Right cardiac atrium (tissue), 5 donors: ENCODE results near the gene UBE3B. TPM values are rescaled to one million over a fixed set of nuclear protein-coding genes. Genes with fewer than 3 reads are reported as not detected.

Source experiments
- ATAC-seq, 2 donors: fragments of 200-7000 bp; cut with Tn5 transposase; one replicate each; pipeline versions ENCODE4 v1.8.0 to v1.9.1; 2020; ENCODE audit warnings: moderate library complexity in 2 of 2, mild to moderate bottlenecking in 1 of 2
- DNase-seq, 3 donors: peaks; one replicate each; pipeline ENCODE4 v3.0.0-alpha.2; 2020
- H3K27ac ChIP-seq: one replicate; pipeline ENCODE4 v1.5.1; 2013; ENCODE audit warnings: mild to moderate bottlenecking, low read length, control low read depth, moderate library complexity
- H3K27me3 ChIP-seq: one replicate; pipeline ENCODE4 v1.6.1; 2013; ENCODE audit not compliant: control insufficient read depth, insufficient read depth
- H3K4me1 ChIP-seq: one replicate; pipeline ENCODE4 v1.6.1; 2013; ENCODE audit warnings: low read length; ENCODE audit not compliant: control insufficient read depth, insufficient read depth
- H3K4me3 ChIP-seq: one replicate; pipeline ENCODE4 v1.5.1; 2013; ENCODE audit warnings: low read length, control low read depth
- H3K9me3 ChIP-seq: one replicate; pipeline ENCODE4 v1.6.1; 2013; ENCODE audit warnings: low read length; ENCODE audit not compliant: control insufficient read depth
- WGBS: extraction: QIAGEN DNeasy Blood & Tissue Kit; methylation state at CpG from one replicate; pipeline ENCODE4 v1.1.7; 2013; 5-methylcytosine and 5-hydroxymethylcytosine counted together
- intact Hi-C, 4 donors: fragments of 100-400 bp; cut with DNase I; formaldehyde crosslinking; loops; one replicate each; pipeline versions ENCODE4 v1.11.0 to v1.14.0; 2022 to 2023
- polyA plus RNA-seq: library from polyadenylated mRNA; stranded (reverse); fragments of 200-250 nt; gene quantifications from one replicate; pipeline ENCODE4 v1.2.3, GENCODE V29; 2013
- total RNA-seq, 4 donors: library from RNA; stranded (reverse); fragmentation: NEBNext Ultra II Directional; extraction: Animal tissue kit (Norgen Biotek cat#: 25700); gene quantifications; one replicate each; pipeline ENCODE4 v1.2.1, GENCODE V29; 2021
- donor health status: healthy with polysubstance abuse.
- donor health status: DM: no; HTN: yes; CAD: no.
- donor health status: DM: no; HTN: no; CAD: no.
- donor health status: DM: no; HTN: yes; CAD: no; lungs with severe emphysema.
- donor health status: DM: yes; HTN: yes; CAD: no.

Gene UBE3B
- total and polyA plus RNA-seq, 5 donors, result 22.6 to 53.2 (median 46.7) TPM

- WGBS, result 92% methylated on average over 8 of the region's 8 CpGs
- ATAC-seq, result no peak
- peaks cover 4% of the 10 kb centered on the region for H3K4me1 ChIP-seq
Measured at GRCh38 chr12:109448707-109449390, 28.6 kb upstream of the UBE3B start.

DNA sequence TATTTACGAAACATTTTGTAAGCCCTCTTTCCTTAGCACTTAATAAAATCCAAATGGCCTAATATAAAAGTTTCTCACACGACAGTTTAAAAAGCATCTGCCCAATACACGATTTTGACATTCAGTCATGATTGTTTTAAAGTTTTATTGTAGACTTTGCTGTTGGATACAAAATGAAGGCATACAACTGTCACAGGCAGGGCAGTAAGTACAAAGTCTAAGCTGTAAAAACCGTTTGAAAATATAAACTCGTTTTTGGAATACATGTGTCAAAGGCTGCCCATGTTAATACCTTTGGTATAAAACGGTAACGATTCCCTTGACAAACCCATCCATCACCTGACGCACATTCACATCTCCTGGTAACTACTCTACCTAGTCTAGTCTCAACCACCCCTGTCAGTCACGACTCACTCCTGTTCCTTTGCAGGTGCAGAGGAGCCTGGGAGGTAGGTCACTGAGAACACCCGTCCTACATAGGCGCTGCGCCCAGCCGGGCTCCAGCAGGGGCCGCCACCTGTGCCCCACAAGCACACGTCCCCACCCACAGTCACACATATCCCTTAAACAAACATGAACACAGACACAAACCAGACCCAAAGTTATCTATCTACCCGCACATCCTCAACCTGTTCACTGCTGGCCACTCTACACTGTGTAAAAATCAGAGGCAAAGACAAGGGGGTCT lies 27.4 kb upstream of the UBE3B start:
- Histone ChIP-seq H3K9me3 (no peaks in the 10 kb centered on the region), H3K27ac (no peak overlapping the region), H3K4me1 (peaks cover 4% of the 10 kb centered on the region), H3K27me3 (no peaks in the 10 kb centered on the region), H3K4me3 (no peak overlapping the region)
- intact Hi-C loops, result no loop called here
- DNase-seq (no peak), ATAC-seq (no peak)
- WGBS, result 81% methylated on average over 16 of the region's 16 CpGs

More at GRCh38 chr12:109448707-109449390, 28.6 kb upstream of the UBE3B start:
- H3K27ac ChIP-seq, result no peak overlapping the region
- intact Hi-C loops, result no loop called here
- no peaks in the 10 kb centered on the region for H3K27me3 ChIP-seq
- no peak for DNase-seq
- H3K4me3 ChIP-seq, result no peak overlapping the region
- no peaks in the 10 kb centered on the region for H3K9me3 ChIP-seq

GRCh38 chr12:109450980-109451379 lies 26.5 kb upstream of the UBE3B start:
- H3K27me3 ChIP-seq, result no peaks in the 10 kb centered on the region
- 67% methylated on average over 4 of the region's 4 CpGs for WGBS
- DNase-seq (peak in 1 of 3 donors; percentile 35), ATAC-seq (peak; percentile 13 to 80)
- no peaks in the 10 kb centered on the region for H3K9me3 ChIP-seq
- peaks cover 4% of the 10 kb centered on the region for H3K4me1 ChIP-seq
- H3K4me3 ChIP-seq, result no peak overlapping the region
- intact Hi-C loops, result no loop called here
- no peak overlapping the region for H3K27ac ChIP-seq

- Histone ChIP-seq H3K4me3 (no peak overlapping the region), H3K27me3 (no peaks in the 10 kb centered on the region), H3K27ac (no peak overlapping the region), H3K4me1 (peaks cover 4% of the 10 kb centered on the region), H3K9me3 (no peaks in the 10 kb centered on the region)
- ATAC-seq (peak; percentile 43 to 74), DNase-seq (peak in 2 of 3 donors; percentile 30 to 59)
- intact Hi-C loops, result no loop called here
- 88% methylated on average over 23 of the region's 23 CpGs for WGBS
Measured at GRCh38 chr12:109451400-109451799, 26.0 kb upstream of the UBE3B start.

- Histone ChIP-seq H3K27me3 (no peaks in the 10 kb centered on the region), H3K4me1 (peaks cover 2% of the 10 kb centered on the region), H3K9me3 (no peaks in the 10 kb centered on the region), H3K27ac (no peak overlapping the region), H3K4me3 (no peak overlapping the region)
- DNase-seq (no peak), ATAC-seq (no peak)
- intact Hi-C loops, result no loop called here
- 85% methylated on average over 2 of the region's 2 CpGs for WGBS
Measured at GRCh38 chr12:109452489-109452888, 24.9 kb upstream of the UBE3B start.

DNA sequence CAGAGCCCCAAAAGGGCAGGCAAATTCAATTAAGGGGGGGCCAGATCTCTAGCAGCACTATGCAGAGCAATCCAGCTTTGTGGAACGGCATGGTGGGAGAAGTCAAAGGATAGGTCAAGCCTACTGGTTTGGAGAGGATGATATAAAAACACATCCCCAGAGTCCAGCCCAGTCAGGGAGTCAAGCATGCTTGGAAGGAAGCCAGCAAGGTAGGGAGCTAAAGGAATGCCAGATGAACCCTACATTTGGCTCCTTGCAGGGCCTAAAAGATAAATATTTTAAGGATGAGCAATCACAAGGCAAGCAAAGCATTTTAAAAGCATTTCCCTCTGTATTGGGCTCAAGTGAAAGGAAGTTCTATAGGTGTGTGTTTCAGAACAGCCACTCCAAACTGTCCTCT lies 21.7 kb upstream of the UBE3B start:
- no peaks in the 10 kb centered on the region for H3K27me3 ChIP-seq
- H3K4me1 ChIP-seq, result peaks cover 10% of the 10 kb centered on the region
- no peak overlapping the region for H3K27ac ChIP-seq
- DNase-seq (no peak), ATAC-seq (no peak)
- no peak overlapping the region for H3K4me3 ChIP-seq
- no peaks in the 10 kb centered on the region for H3K9me3 ChIP-seq
- 93% methylated on average over 1 of the region's 1 CpG for WGBS
- intact Hi-C loops, result no loop called here

DNA sequence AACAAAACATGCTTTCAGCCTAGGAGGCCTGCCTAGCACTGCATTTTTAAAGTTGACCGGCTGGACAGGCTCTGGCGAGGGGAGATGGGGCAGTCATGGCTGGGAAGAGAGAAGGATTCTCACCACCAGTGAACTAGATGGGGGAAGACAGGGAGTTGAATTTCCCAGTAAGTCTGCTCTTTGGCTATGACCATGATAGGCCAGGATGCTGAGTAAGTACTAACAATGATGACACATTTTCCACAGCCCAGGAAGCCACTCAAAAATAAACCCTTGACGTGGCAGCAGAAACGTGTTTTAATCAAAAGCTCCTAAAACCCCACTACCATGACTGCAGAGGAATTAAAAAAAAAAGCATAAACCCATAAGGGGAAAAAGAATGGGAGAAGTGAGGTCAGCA lies 19.3 kb upstream of the UBE3B start:
- peak in 1 of 2 donors; percentile 5 for ATAC-seq
- WGBS, result 62% methylated on average over 4 of the region's 4 CpGs
- Histone ChIP-seq H3K4me3 (no peak overlapping the region), H3K9me3 (no peaks in the 10 kb centered on the region), H3K27ac (peak overlapping the region; percentile 80), H3K4me1 (peaks cover 31% of the 10 kb centered on the region), H3K27me3 (no peaks in the 10 kb centered on the region)
- intact Hi-C loops, result no loop called here
- no peak for DNase-seq

GRCh38 chr12:109458771-109459208 lies 18.6 kb upstream of the UBE3B start:
- ATAC-seq (no peak), DNase-seq (no peak)
- WGBS, result 54% methylated on average over 6 of the region's 6 CpGs
- H3K4me3 ChIP-seq, result no peak overlapping the region
- intact Hi-C loops, result no loop called here
- peaks cover 36% of the 10 kb centered on the region for H3K4me1 ChIP-seq
- peak overlapping the region; percentile 80 for H3K27ac ChIP-seq
- no peaks in the 10 kb centered on the region for H3K9me3 ChIP-seq
- no peaks in the 10 kb centered on the region for H3K27me3 ChIP-seq

- 61% methylated on average over 6 of the region's 6 CpGs for WGBS
- peak overlapping the region; percentile 17 for H3K27ac ChIP-seq
- H3K4me1 ChIP-seq, result peaks cover 40% of the 10 kb centered on the region
- no peak for ATAC-seq
- no peaks in the 10 kb centered on the region for H3K9me3 ChIP-seq
- H3K4me3 ChIP-seq, result no peak overlapping the region
- H3K27me3 ChIP-seq, result no peaks in the 10 kb centered on the region
- intact Hi-C loops, result no loop called here
- DNase-seq, result no peak
Measured at GRCh38 chr12:109459247-109459646, 18.2 kb upstream of the UBE3B start.

DNA sequence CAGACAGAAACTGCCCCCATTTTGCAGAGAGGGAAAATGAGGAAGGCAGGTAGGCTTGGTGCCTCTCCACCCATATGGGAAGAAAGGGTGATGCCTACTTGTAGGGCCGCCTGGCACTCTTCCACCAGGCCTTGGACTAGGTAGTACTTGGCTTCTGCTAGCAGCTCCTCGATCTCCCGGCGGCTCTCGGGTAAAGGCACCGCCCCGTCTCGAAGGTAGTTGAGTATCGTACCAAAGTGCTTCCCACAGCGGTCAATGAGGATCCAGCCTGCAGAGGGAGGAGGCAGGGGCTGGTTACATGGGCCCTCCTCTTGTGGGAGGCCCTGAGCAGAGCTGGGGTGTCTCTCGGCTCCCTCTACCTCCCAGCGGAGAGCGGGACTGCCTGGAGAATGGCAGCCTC lies 16.9 kb upstream of the UBE3B start:
- ATAC-seq, result no peak
- 90% methylated on average over 13 of the region's 13 CpGs for WGBS

GRCh38 chr12:109461049-109461845 lies 16.2 kb upstream of the UBE3B start:
- DNase-seq (peak in 2 of 3 donors; percentile 52 to 64), ATAC-seq (peak; percentile 29 to 71)
- H3K4me1 ChIP-seq, result peaks cover 46% of the 10 kb centered on the region
- no peaks in the 10 kb centered on the region for H3K9me3 ChIP-seq
- intact Hi-C loops, result no loop called here
- H3K4me3 ChIP-seq, result no peak overlapping the region
- H3K27me3 ChIP-seq, result no peaks in the 10 kb centered on the region
- H3K27ac ChIP-seq, result peak overlapping the region; percentile 100
- 48% methylated on average over 8 of the region's 8 CpGs for WGBS

More for the DNA sequence above, 16.9 kb upstream of the UBE3B start:
- DNase-seq, result peak; percentile 25 to 79 (median 67)
- Histone ChIP-seq H3K27ac (peak overlapping the region; percentile 100), H3K4me1 (peaks cover 40% of the 10 kb centered on the region), H3K27me3 (no peaks in the 10 kb centered on the region), H3K4me3 (no peak overlapping the region), H3K9me3 (no peaks in the 10 kb centered on the region)
- intact Hi-C loops, result no loop called here
